ENCODE results near the gene SPEM3. TPM values are rescaled to one million over a fixed set of nuclear protein-coding genes. Genes with fewer than 3 reads are reported as not detected.

Gene SPEM3
- polyA plus RNA-seq, 2 of the 4 experiments (the other 2 are of a cell fraction), result not detected

- TF ChIP-seq BHLHE40 (IDR thresholded peaks at IDR 0.05; ENCODE audit: low read depth, low read length) (no peak), HDAC2 (IDR thresholded peaks at IDR 0.05) (no peak), KDM1A (IDR thresholded peaks at IDR 0.05; ENCODE audit: low read depth) (no peak), TP53 (CRISPR knock-in tag; IDR thresholded peaks at IDR 0.05) (no peak), NR3C1 (IDR thresholded peaks at IDR 0.05) (no peak), ZC3H11A (IDR thresholded peaks at IDR 0.05) (no peak), EHMT2 (IDR thresholded peaks at IDR 0.05; ENCODE audit: low read depth) (no peak), EP300 (IDR thresholded peaks at IDR 0.05) (no peak), JUN (IDR thresholded peaks at IDR 0.05) (no peak), FOSL2 (IDR thresholded peaks at IDR 0.05) (no peak), FOSL2 (CRISPR knock-in tag; IDR thresholded peaks at IDR 0.05) (no peak), FOSB (CRISPR knock-in tag; IDR thresholded peaks at IDR 0.05) (no peak), USF2 (IDR thresholded peaks at IDR 0.05) (no peak), TFCP2L1 (CRISPR knock-in tag; IDR thresholded peaks at IDR 0.05) (no peak), HOXB13 (CRISPR knock-in tag; IDR thresholded peaks at IDR 0.05; ENCODE audit: low read depth) (no peak), ESRRA (IDR thresholded peaks at IDR 0.05; ENCODE audit: borderline replicate concordance, low read length) (no peak)
- TF ChIP-seq, protein P1, sequence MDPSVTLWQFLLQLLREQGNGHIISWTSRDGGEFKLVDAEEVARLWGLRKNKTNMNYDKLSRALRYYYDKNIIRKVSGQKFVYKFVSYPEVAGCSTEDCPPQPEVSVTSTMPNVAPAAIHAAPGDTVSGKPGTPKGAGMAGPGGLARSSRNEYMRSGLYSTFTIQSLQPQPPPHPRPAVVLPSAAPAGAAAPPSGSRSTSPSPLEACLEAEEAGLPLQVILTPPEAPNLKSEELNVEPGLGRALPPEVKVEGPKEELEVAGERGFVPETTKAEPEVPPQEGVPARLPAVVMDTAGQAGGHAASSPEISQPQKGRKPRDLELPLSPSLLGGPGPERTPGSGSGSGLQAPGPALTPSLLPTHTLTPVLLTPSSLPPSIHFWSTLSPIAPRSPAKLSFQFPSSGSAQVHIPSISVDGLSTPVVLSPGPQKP (IDR thresholded peaks at IDR 0.05; ENCODE audit: low read depth, low read length), result no peak
- TF ChIP-seq, protein P2, sequence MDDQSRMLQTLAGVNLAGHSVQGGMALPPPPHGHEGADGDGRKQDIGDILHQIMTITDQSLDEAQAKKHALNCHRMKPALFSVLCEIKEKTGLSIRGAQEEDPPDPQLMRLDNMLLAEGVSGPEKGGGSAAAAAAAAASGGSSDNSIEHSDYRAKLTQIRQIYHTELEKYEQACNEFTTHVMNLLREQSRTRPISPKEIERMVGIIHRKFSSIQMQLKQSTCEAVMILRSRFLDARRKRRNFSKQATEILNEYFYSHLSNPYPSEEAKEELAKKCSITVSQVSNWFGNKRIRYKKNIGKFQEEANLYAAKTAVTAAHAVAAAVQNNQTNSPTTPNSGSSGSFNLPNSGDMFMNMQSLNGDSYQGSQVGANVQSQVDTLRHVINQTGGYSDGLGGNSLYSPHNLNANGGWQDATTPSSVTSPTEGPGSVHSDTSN (IDR thresholded peaks at IDR 0.05), result no peak
- Histone ChIP-seq H3K4me1 (no peaks in the 10 kb centered on the region), H3K27ac (no peak overlapping the region), H3K4me3 (no peak overlapping the region), H3K4me2 (no peak overlapping the region), H3K9me3 (no peaks in the 10 kb centered on the region)
- ChIA-PET CTCF (interaction anchor here (0.9 to 30.1 kb wide), 9 partner anchors 9 to 105 kb away, joined by 3 to 342 read pairs (median 5); partner anchors contain the start of genes CHRNB1, FGF11, POLR2A and SENP3), POLR2A (interaction anchor here (0.6 to 0.9 kb wide), 2 partner anchors 23 to 61 kb away, joined by 3 read pairs; partner anchors contain the start of gene POLR2A)
- FAIRE-seq (no peak), ATAC-seq (no peak), DNase-seq (ENCODE audit: low read depth in 1 of 2, low spot score in 1 of 2) (no peak)
- 93% methylated on average over 7 of the region's 7 CpGs for WGBS (ENCODE audit: missing lambda C conversion rate)
These were observed 32.4 kb downstream of the SPEM3 start for GRCh38 chr17:7460850-7461660.

- no peak for DNase-seq (ENCODE audit: low read depth in 1 of 2, low spot score in 1 of 2)
- CTCF ChIA-PET, result interaction anchor here (0.7 to 30.1 kb wide), 12 partner anchors 11 to 150 kb away, joined by 3 to 342 read pairs (median 6); partner anchors contain the start of genes CHRNB1, FGF11, POLR2A and SENP3
- TF ChIP-seq FOXS1 (CRISPR knock-in tag; IDR thresholded peaks at IDR 0.05) (no peak), KDM5A (IDR thresholded peaks at IDR 0.05) (no peak), CBX2 (IDR thresholded peaks at IDR 0.05; ENCODE audit: borderline replicate concordance, low read depth) (no peak), CEBPB (IDR thresholded peaks at IDR 0.05) (no peak), JUNB (IDR thresholded peaks at IDR 0.05) (no peak), CTCF (IDR thresholded peaks at IDR 0.05) (no peak), ESRRA (IDR thresholded peaks at IDR 0.05; ENCODE audit: borderline replicate concordance, low read length) (no peak), RAD21 (conservative IDR thresholded peaks at IDR 0.05 in 1 of 2, IDR thresholded peaks at IDR 0.05 in 1 of 2) (no peak), NR3C1 (IDR thresholded peaks at IDR 0.05) (no peak), SMC3 (IDR thresholded peaks at IDR 0.05) (no peak), HOXB5 (CRISPR knock-in tag; IDR thresholded peaks at IDR 0.05) (no peak), MAFK (IDR thresholded peaks at IDR 0.05; ENCODE audit: partially characterized antibody) (no peak)
- TF ChIP-seq, protein P3, sequence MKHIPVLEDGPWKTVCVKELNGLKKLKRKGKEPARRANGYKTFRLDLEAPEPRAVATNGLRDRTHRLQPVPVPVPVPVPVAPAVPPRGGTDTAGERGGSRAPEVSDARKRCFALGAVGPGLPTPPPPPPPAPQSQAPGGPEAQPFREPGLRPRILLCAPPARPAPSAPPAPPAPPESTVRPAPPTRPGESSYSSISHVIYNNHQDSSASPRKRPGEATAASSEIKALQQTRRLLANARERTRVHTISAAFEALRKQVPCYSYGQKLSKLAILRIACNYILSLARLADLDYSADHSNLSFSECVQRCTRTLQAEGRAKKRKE (CRISPR knock-in tag; IDR thresholded peaks at IDR 0.05; ENCODE audit: low read depth), result no peak
- TF ChIP-seq, protein P4, sequence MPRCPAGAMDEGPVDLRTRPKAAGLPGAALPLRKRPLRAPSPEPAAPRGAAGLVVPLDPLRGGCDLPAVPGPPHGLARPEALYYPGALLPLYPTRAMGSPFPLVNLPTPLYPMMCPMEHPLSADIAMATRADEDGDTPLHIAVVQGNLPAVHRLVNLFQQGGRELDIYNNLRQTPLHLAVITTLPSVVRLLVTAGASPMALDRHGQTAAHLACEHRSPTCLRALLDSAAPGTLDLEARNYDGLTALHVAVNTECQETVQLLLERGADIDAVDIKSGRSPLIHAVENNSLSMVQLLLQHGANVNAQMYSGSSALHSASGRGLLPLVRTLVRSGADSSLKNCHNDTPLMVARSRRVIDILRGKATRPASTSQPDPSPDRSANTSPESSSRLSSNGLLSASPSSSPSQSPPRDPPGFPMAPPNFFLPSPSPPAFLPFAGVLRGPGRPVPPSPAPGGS (IDR thresholded peaks at IDR 0.05), result no peak
These were observed 34.1 kb downstream of the SPEM3 start for GRCh38 chr17:7462474-7463371.

More at GRCh38 chr17:7462474-7463371, 34.1 kb downstream of the SPEM3 start:
- H3K4me3 ChIP-seq, result no peak overlapping the region
- no peaks in the 10 kb centered on the region for H3K9me3 ChIP-seq
- peaks cover 15% of the 10 kb centered on the region for H3K4me1 ChIP-seq
- POLR2A ChIA-PET, result interaction anchor here (0.6 kb wide), 1 partner anchor 18 kb away, joined by 3 read pairs; no protein-coding TSS in a partner anchor
- 95% methylated on average over 40 of the region's 44 CpGs for WGBS (ENCODE audit: missing lambda C conversion rate)
- H3K4me2 ChIP-seq, result no peak overlapping the region
- ATAC-seq (no peak), FAIRE-seq (no peak)
- no peak overlapping the region for H3K27ac ChIP-seq

Data from A549 (cell line).